Epidermal melanocyte (primary cell): Measurements from ENCODE around the gene ROR2.
"Not testable (repeated sequence)": the region's sequence is repeated elsewhere in the genome, so short reads cannot be mapped to it uniquely, and the experiment has no call there.

Experiments used
- DNase-seq: peaks from one replicate; pipeline ENCODE4 v3.0.0; 2011; ENCODE audit warnings: low spot score; ENCODE audit not compliant: insufficient read length

ROR2 gene

DNA sequence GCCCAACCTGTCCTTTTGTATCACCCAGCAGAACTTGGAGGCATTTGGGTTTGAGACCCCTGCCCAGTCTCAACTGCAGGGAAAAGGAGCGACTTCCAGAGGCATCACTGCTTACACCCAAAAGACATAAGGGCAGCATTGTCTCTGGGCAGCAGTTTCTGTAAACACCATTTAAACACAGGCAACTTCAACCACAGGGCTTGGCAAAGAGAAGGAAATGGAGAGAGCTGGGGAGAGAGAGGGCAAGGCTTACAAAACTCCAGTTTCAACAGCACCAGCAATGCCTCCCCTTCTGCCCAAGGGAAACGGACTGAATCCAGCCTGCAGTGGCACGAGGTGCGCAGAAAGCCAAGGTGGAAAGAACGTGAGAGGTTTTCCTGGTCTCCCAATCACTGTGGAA, 147.6 kb downstream of the ROR2 start:
- no peak for DNase-seq

DNA sequence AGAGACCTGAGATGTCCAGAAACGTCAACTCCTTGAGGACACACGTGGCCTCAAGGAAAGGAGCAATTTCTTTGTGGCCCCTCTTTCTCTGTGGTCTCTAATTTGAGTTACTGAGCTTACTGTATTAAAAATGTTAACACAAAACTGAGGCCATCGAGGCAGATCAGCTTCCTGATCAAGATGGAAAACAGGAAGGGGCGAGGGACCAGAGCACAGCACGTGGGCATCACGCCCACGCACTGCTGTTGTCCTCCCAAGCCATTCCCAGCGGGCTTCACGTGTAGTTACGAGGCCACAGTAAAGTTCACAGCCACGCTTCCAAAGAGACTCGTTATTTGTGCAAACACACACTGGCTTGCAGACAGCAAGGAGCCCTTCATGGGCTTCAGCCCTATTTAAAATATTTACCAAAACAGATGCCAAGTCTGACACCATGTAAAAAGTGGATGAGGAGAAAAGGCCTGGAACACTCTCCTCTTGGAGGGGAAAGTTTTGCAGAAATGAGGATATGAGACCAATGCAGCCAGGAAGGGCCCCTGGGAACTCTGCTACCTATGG, 149.5 kb downstream of the ROR2 start:
- DNase-seq: no peak

DNA sequence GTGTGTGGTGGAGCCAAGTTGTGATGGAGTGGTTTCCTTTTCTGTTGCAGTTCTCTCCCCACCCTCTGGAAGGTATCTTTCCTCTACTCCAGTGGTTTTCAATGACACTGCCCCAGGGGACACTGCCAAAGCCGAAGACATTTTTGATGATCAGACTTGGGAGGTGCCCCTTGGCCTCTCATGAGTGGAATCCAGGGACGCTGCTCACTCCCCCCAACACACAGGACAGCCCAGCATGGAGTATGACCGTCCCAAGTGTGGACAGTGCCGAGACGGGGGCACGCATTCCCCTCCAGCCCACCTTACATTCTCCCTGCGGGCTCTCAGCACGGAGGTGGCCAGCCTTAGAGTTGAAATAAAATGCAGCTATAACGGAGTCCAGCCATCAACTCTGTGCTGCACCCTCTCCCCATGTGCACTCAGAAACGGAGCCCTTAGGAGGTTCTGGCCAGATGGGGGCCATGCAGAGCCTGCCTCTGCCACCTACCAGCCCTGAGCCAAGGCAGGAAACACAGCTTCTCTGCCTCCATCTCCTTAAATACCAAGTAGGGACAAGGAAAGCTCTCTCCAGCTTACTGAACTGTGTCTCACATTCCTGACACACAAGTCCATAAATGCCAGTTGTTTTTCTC, 150.8 kb downstream of the ROR2 start:
- DNase-seq: no peak

DNA sequence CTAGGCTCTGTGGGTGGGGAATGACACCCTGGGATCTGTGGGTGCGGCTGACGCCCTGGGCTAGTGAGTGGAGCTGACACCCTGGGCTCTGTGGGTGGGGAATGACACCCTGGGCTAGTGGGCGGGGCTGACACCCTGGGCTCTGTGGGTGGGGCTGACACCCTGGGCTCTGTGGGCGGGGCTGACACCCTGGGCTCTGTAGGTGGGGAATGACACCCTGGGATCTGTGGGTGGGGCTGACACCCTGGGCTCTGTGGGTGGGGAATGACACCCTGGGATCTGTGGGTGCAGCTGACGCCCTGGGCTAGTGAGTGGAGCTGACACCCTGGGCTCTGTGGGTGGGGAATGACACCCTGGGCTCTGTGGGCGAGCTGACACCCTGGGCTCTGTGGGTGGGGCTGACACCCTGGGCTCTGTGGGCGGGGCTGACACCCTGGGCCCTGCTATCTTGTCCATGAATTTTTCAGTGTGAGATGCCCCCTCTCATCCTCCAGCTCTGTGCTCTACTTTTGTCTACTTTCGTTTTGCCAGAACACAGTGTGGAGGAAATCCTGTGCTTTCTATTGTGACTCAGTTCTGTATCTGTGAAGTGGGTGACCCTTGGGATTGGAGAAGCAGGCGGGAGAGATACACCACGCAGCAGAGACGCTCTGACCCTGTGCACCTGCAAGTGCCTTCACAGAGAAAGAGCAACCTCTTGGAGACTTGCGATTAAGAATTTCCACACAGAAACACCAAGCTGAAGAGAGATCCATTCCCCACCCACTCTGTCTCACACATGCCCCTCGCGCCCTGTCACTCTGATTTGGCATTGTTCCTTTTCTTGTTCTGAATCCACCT, 151.5 kb downstream of the ROR2 start:
- not testable (repeated sequence) for DNase-seq

DNA sequence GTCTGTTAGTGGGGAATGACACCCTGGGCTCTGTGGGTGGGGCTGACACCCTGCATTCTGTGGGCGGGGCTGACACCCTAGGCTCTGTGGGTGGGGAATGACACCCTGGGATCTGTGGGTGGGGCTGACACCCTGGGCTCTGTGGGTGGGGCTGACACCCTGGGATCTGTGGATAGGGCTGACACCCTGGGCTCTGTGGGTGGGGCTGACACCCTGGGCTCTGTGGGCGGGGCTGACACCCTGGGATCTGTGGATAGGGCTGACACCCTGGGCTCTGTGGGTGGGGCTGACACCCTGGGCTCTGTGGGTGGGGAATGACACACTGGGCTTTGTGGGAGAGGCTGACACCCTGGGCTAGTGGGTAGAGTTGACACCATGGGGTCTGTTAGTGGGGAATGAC, 152.5 kb downstream of the ROR2 start:
- DNase-seq: not testable (repeated sequence)

DNA sequence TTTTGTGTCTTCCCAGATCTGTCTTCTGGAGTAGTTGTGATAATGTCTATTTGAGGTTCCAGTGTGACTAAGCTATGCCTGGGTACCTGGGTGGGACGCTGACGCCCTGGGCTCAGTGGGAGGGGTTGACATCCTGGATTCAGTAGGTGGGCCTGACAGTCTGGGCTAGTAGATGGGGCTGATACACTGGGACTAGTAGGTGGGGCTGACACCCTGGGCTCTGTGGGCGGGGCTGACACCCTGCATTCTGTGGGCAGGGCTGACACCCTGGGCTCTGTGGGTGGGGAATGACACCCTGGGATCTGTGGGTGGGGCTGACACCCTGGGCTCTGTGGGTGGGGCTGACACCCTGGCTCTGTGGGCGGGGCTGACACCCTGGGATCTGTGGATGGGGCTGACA, 153.5 kb downstream of the ROR2 start:
- DNase-seq: not testable (repeated sequence)

DNA sequence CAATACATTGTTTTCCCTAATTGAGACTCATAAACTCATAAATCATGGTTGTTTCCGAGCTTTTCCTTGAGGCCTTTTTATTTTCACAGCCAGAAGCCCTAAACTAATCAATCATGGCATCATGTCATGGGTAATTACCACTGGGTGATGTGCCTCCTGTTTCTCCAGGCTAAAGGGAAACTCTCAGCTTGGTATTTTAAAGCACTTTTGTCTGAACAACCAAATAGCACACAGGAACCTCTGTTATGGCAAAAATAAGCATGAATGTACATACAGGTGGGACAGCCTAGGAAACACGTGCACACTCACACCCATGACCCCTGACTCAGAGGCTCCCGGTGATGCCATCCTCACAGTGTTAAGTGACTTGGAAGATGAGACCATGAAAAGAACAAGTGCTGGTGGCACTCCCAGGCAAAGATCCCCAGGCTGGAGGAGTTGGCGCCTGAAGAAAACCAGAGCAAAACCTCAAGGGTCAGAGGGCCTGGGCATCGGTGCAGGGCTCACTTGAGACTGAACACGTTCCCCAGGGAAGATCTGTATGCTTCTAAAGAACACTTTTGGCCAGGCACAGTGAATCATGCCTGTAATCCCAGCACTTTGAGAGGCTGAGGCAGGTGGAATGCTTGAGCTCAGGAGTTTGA, 154.3 kb downstream of the ROR2 start:
- DNase-seq: no peak

DNA sequence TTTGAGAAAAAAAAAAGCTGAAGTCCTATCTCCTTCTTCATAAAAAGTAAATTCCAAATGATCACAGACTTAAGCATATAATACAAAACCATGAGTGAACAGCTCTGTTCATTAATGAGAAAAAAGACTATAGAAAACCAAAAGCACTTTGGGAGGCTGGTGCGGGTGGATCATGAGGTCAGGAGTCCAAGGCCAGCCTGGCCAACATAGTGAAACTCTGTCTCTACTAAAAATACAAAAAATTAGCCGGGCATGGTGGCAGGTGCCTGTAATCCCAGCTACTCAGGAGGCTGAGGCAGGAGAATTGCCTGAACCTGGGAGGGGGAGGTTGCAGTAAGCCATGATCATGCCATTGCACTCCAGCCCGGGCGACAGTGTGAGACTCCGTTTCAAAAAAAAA, 156.7 kb downstream of the ROR2 start:
- DNase-seq: not testable (repeated sequence)

DNA sequence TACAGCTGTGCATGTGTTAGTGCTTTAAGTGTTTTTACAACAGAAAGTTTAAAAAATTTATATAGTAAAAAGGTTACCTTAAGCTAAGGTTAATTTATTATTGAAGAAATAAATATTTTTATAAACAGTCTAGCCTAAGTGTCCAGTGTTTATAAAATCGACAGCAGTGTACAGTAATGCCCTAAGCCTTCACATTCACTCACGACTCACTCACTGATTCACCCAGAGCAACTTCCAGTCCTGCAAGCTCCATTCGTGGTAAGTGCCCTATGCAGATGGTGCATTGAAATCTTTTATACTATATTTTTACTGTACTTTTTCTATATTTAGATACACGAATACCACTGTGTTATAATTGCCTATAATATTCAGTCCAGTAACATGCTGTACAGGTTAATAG, 159.1 kb downstream of the ROR2 start:
- no peak for DNase-seq

DNA sequence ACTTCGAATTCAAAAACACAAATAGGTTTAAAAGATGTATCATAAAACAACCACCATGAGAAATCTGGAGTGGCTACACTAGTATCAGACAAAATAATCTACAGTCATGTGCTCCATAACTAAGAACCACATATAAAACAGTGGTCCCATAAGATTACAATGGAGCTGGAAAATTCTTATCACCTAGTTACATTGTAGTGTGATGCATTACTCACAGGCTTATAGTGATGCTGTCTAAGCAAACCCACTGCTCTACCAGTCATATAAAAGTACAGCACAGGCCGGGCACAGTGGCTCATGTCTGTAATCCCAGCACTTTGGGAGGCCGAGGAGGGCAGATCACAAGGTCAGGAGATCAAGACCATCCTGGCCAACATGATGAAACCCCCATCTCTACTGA, 160.1 kb downstream of the ROR2 start:
- no peak for DNase-seq

DNA sequence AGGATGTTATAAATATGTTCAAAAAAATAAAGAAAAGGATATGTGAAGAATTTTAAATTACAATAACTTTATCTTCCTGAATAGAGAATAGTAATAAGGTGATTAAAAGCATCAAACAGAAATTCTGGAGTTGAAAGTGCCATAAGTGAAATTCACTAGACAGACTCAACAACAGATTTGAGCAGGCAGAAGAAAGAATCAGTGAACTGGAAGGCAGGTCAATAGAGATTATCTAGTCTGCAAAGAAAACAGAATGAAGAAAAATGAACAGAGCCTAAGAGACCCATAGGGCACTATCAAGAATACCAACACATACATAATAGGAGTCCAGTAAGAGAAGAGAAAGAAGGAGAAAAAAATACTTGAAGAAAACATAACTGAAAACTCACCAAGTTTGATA, 162.1 kb downstream of the ROR2 start:
- DNase-seq: no peak

DNA sequence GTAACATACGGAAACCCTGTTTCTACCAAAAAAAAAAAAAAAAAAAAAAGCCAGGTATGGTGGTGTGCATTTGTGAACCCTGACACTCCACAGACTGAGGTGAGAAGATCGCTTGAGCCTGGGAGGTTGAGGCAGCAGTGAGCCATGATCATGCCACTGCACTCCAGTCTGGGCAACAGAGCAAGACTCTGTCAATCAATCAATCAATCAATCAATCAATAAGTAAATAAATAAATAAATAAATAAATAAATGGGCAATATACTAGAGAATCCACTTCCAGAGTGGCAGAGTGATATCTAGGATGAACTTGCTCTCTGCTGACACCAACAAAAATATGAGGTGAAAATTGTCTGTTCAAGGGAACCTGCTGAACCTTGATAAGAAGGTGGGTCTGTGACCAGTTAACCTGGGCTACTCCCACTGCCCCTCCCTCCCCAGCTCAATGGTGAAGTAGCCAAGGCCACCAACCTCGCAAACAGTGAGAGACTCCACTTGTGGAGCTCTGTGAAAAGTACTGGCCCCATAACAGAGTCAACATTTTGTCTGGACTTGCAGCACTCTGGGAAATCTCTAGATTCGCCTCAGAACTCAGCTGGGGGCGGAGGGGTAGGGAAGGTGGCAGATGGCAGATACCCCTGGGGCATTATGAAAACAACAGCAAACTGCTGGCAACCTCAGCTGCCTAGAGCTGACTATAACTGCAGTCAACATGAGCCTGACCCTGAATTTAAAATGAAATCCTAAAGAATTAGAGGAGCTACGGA, 163.7 kb downstream of the ROR2 start:
- DNase-seq: no peak

DNA sequence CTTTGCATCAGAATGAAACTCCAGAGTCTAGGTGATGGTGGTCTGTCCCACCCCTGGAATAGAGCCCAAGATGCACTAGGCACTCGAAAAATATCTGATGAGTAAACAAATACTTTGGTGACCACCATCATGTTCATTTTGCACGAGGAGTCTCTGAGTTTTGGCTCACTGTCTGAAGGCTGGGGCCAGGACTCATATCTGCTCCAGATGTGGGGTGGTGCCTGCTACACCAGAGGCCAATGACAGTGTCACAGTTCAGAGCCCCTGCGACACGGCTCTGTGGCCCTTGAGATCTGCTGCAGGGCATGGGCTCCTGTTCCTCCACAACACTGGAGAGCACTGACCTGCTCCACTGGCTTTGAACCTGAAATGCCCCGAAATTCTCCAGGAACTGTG, 164.6 kb downstream of the ROR2 start:
- no peak for DNase-seq

DNA sequence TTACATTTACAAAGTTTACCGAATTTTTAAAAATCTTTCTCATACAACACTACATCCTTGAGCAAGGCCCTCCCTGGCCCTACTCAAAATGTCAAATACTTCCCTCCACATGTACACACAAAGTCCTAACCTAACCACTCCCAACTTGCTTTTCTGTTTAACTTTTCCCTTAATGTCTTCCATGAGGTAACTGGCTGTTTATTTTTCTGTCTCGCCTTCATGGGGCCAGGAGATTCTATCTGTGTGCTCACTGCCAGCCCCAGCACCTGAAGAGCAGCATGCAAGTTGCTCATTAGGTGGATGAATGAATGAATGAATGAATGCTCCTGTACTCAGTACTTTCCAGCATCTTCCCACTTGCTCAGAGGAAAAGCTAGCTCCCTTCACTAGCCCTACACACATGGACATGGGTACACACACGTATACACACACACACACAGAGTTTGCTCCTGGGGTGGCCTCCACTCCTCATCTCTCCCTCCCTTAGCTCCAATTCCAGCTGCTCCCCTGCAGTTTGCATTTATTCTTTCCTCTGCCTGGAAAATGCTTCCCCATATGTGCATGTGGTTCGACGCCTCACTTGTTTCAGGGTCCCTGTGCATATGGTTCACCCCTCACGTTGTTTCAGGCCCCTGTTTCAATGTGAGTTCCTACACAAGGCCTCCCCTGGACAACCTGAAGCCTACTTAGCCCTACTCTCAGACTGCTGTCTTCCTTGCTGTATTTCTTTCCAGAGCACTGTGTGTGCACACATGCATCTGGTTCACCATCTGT, 165.2 kb downstream of the ROR2 start:
- no peak for DNase-seq

DNA sequence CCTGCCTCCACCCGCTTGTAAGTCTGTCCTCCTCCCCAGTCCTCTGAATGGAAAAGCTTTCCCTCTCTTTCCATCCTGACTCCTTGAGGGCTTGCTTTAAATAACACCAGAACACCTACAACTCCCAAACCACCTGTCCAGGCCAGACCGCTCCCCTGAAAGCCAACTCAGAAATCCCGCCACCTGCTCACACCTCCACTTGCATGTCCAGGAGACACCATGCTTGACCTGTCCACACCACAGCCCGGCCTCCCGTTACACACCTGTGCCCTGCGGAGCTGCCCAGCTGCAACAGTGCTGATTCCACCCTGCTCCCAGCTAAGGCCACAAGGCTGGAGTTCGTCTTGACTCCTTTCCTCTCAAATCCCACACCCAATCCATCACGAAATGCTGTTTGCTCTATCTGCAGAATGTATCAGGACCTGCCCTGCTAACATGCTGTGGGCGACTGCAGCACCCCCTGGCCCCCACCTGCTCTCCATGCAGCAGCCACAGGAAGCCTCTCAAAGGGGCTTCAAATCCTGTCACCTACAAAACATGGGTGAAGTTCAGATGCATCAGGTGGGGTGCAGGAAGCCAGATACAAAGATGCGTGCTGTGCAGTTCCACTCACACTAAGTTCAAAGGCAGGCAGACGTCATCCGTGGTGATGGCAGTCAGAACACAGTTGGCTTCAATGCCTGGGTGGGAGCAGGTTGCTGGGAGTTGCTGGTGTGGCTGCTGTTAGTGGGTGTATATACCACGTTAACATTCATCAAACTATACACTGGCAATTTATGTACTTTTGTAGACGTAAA, 166.0 kb downstream of the ROR2 start:
- no peak for DNase-seq

DNA sequence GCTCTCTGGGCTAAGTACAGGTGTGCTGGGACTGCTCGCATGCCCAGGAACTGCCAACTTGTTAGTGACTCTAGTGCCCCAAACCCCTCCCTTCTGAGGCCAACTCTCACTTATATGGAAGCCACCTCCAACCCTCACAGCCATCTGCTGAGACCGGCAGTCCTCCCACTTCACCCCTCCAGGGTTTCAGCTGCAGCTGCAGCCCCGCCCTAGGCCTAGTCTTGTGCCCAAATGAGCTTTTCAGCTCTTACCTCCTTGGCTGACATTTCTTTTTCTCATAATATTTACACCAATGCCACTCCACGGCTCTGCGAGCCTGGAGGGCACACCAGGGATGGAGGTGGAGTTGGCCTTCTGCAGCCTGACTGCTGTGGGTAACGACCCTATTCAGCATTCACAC, 166.6 kb downstream of the ROR2 start:
- no peak for DNase-seq

DNA sequence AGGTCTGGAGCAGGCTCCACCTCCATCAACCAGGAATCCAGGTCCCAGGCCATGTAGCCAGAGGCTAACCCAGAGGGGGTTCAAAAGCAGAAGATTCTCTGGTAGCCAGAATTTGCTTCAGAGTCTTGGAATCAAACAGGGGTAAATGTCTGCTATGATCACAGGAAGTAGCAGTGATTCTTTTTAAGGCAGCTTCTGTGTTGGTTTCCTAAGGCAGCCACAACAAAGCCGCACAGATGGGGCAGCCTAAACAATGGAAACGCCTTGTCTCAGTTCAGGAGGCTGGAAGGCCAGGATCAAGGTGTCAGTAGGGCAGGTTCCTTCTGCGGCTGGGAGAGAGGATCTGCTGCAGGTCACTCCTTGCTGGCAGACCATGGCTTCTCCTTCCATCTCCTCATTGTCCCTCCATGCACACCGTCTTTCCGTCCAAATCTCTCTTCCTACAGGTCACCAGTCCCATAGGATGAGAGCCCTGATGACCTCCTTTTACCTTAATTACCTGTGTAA, 167.3 kb downstream of the ROR2 start:
- no peak for DNase-seq

DNA sequence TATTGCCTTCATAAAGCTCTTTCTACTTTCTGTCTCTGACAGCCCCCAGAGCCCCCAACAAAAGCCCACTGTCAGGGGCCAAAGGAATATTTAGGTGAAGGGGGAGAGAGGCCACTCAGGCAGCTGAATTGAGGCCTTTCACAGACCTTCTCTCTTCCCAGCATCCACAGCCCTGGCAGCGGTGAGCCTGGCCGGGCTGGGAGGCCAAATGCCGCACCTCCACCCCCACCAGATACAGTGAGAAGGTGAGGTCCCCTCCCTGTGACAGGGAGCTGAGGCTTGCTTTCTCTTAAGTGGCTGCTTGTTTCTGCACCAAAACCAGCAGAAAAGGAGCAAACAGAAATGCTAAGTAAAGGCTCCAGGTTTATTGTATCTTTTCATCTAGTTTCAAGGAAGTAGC, 168.1 kb downstream of the ROR2 start:
- no peak for DNase-seq

DNA sequence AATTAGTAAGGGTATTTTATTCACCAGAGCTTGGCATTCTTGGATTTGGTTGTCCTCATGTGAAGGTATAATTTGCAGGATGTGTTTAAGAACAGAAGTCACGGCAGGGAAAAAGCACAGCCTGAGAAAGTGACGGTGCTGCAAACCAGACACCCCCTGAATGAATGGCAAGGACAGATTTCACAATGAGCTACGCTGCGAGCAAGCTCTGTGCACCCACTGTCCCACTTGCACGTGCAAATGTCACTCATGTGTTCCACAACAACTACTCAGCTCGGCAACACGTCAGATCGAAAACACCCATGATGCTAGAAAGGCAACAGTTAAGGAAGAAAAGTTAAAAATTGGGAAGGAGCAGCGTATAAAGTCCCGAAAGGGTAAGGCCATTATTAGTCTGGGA, 168.9 kb downstream of the ROR2 start:
- no peak for DNase-seq

DNA sequence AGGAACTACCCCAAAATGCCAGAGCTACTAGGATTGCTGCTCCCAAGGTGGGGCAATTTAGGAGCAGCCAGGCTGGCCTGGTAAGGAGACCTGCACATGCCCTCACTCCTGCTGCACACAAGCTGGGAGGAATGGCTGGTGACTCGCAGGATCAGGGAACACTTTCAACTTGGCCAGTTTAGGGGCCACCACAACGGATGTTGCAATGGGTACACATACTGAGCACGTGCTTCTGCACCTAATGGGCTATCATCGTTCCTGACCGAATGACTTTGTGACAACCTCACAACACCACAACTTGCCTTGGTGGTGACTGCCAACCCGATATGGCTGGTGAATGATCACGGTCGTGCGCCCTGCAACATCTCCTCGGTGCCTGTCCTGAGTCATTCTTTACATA, 172.0 kb downstream of the ROR2 start:
- no peak for DNase-seq
